Endothelial cell of umbilical vein (primary cell): ENCODE results near the gene APCDD1.

Experiments
- EZH2 ChIP-seq: IDR thresholded peaks from 2 replicates; pipeline ENCODE4 v1.6.1; 2012; ENCODE audit warnings: borderline replicate concordance, low read depth, mild to moderate bottlenecking, moderate library complexity, low read length, inconsistent platforms; ENCODE audit not compliant: severe bottlenecking
- GATA2 ChIP-seq: IDR thresholded peaks from 2 replicates; pipeline ENCODE4 v1.7.0; 2011; ENCODE audit warnings: low read depth, mild to moderate bottlenecking, moderate library complexity, mixed read lengths, low read length; ENCODE audit not compliant: insufficient read length, insufficient read depth
- JUN ChIP-seq: IDR thresholded peaks from 2 replicates; pipeline ENCODE4 v1.6.1; 2011; ENCODE audit warnings: borderline replicate concordance, low read depth; ENCODE audit not compliant: insufficient read length, insufficient read depth
- MYC ChIP-seq: IDR thresholded peaks from one replicate; pipeline ENCODE4 v1.6.1; 2011; ENCODE audit warnings: mild to moderate bottlenecking, low read depth, low read length
- POLR2A ChIP-seq: IDR thresholded peaks from 2 replicates; pipeline ENCODE4 v1.6.1; 2012; ENCODE audit warnings: low read depth, mild to moderate bottlenecking, control low read depth, low read length
- POLR2AphosphoS5 ChIP-seq: IDR thresholded peaks from 2 replicates; pipeline ENCODE4 v1.6.1; 2012; ENCODE audit warnings: low read depth, mild to moderate bottlenecking, control low read depth, low read length, moderate library complexity; ENCODE audit not compliant: insufficient read depth
- TF ChIP-seq, protein P1 (sequence below), 2 donors: IDR thresholded peaks; 1 replicate in 1 of 2; 2 replicates in 1 of 2; pipeline ENCODE4 v1.5.1; 2011; ENCODE audit warnings: low read length in 2 of 2, mild to moderate bottlenecking in 2 of 2, moderate library complexity in 2 of 2, control low read depth in 1 of 2, inconsistent platforms in 1 of 2, low read depth in 1 of 2; ENCODE audit not compliant: insufficient read depth in 1 of 2; ENCODE audit errors: extremely low read depth in 1 of 2

GRCh38 chr18:10537765-10538164, 83.3 kb downstream of the APCDD1 start:
- TF ChIP-seq MYC, result no peak
- TF ChIP-seq, protein P1, sequence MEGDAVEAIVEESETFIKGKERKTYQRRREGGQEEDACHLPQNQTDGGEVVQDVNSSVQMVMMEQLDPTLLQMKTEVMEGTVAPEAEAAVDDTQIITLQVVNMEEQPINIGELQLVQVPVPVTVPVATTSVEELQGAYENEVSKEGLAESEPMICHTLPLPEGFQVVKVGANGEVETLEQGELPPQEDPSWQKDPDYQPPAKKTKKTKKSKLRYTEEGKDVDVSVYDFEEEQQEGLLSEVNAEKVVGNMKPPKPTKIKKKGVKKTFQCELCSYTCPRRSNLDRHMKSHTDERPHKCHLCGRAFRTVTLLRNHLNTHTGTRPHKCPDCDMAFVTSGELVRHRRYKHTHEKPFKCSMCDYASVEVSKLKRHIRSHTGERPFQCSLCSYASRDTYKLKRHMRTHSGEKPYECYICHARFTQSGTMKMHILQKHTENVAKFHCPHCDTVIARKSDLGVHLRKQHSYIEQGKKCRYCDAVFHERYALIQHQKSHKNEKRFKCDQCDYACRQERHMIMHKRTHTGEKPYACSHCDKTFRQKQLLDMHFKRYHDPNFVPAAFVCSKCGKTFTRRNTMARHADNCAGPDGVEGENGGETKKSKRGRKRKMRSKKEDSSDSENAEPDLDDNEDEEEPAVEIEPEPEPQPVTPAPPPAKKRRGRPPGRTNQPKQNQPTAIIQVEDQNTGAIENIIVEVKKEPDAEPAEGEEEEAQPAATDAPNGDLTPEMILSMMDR (IDR thresholded peaks at IDR 0.05; ENCODE audit: extremely low read depth in 1 of 2, insufficient read depth in 1 of 2, low read depth in 1 of 2, low read length in 2 of 2), result no peak
- TF ChIP-seq EZH2, result no peak
- TF ChIP-seq POLR2A, result no peak
- TF ChIP-seq POLR2AphosphoS5, result no peak
- TF ChIP-seq GATA2, result no peak
- no peak for TF ChIP-seq JUN
